Measurements from ENCODE around the gene TSPAN18.

The TSPAN18 gene

DNA sequence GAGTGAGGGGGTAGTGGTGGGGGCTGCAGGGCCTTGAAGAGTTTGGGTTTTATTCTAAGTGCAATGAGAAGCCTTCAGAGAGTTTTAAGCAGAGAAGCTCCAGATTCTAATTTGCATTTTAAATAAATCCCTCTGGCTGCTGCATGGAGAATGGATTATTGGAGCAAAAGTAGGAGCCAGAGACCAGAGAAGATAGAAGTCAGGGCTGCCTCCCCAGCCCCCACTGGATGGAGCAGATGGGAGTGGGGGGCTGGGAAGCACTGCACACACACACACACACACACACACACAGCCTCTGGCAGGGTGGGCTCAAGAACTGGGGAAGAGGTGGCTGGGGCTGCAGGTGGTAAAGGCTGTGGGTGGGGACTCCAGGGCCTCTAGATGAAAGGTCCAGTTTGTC, 75.6 kb downstream of the TSPAN18 start:
- no peak overlapping the region for H3K4me3 ChIP-seq (ENCODE audit: low read depth, low read length)
- no peak for DNase-seq (ENCODE audit: low read depth)
- in situ Hi-C loops (cut with HindIII; ENCODE audit: low sequenced_read_pairs) = no loop called here
- TF ChIP-seq, protein P1, sequence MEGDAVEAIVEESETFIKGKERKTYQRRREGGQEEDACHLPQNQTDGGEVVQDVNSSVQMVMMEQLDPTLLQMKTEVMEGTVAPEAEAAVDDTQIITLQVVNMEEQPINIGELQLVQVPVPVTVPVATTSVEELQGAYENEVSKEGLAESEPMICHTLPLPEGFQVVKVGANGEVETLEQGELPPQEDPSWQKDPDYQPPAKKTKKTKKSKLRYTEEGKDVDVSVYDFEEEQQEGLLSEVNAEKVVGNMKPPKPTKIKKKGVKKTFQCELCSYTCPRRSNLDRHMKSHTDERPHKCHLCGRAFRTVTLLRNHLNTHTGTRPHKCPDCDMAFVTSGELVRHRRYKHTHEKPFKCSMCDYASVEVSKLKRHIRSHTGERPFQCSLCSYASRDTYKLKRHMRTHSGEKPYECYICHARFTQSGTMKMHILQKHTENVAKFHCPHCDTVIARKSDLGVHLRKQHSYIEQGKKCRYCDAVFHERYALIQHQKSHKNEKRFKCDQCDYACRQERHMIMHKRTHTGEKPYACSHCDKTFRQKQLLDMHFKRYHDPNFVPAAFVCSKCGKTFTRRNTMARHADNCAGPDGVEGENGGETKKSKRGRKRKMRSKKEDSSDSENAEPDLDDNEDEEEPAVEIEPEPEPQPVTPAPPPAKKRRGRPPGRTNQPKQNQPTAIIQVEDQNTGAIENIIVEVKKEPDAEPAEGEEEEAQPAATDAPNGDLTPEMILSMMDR (IDR thresholded peaks at IDR 0.05; ENCODE audit: low read depth, low read length, missing control alignments) = no peak

DNA sequence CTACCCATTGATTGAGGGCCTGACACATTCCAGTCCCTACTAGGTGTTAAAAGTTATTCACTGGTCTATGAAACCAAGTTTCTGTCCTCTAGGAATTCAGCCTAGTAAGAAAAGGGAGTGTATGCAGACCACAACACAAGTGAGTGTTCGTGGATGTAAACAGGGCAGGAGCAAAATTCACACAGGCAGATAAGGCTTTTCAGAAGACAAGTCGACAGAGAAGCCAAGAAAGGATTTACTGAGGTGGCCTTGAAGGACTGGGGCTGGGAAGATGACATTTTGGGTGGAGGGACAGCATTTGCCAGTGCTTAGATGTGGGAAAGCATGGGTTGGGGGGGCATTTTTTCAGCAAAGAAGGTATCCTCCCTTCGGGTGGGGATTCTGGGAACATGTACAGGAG, 76.2 kb downstream of the TSPAN18 start:
- DNase-seq (ENCODE audit: low read depth) = no peak
- H3K4me3 ChIP-seq (ENCODE audit: low read depth, low read length) = no peak overlapping the region
- TF ChIP-seq, protein P1 (IDR thresholded peaks at IDR 0.05; ENCODE audit: low read depth, low read length, missing control alignments) = no peak
- in situ Hi-C loops (cut with HindIII; ENCODE audit: low sequenced_read_pairs) = no loop called here

DNA sequence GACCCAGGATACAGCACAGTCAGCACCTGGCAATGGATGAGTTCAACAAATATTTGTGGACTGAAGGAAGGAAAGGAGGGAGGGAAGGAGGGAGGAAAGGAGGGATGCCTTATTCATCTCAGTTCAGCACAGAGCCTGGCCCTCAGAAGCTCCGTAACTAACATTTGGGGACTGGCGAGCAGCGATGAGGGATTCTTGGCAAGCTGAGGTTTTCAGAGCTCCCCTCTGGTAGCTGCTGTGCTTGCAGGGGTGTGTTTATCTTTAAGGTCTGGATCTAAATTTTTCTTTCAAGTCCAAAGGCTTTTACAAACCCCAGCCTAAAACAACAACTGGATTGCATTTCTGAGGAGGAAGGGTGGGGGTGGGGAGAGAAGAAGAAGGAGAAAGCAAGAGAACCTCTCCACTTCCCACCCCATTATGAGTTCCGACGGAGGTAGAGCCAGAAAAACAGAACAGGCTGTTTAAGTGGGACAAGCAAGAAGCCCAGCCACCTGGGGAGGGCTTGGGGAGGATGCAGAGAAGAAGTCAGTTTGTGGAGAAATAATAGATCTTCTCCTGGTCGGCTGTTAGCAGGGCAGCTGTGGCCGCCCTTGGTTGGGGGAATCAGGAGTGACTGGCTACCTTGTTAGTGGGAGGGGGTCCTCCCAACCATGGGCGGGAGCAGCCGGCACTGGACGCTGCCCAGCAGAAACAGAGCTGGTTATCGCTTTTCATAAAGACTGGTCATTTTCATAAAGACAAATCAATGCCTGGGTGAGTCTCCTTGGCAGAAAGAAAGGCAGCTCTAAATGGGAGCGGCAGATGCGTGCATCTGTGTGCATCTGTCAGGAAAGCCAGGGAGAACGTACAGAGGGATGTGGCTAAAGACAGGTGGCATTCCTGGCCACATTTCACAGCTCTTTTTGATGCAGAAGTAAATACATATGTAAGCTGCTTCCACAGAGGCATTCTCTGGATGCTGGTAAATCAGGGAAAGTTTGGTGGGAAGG, 78.0 kb downstream of the TSPAN18 start:
- DNase-seq (ENCODE audit: low read depth) = no peak
- H3K4me3 ChIP-seq (ENCODE audit: low read depth, low read length) = no peak overlapping the region
- in situ Hi-C loops (cut with HindIII; ENCODE audit: low sequenced_read_pairs) = no loop called here
- TF ChIP-seq, protein P1 (IDR thresholded peaks at IDR 0.05; ENCODE audit: low read depth, low read length, missing control alignments) = no peak

DNA sequence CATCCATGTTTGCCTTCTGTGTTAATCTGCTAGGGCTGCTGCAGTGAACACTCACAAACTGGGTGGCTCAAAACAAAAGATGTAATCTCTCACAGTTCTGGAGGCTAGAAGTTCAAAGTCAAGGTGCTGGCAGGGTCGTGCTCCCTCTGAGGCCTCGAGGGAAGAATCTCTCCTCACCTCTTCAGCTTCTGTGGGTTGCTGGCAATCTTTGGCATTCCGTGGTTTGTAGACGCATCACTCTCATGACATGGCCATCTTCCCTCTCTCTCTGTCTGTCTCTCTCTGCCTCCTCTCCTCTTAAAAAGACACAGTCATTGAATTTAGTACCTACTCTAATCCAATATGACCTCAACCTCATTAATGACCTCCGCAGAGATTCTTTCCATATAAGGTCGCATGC, 78.8 kb downstream of the TSPAN18 start:
- in situ Hi-C loops (cut with HindIII; ENCODE audit: low sequenced_read_pairs) = no loop called here
- TF ChIP-seq, protein P1 (IDR thresholded peaks at IDR 0.05; ENCODE audit: low read depth, low read length, missing control alignments) = no peak
- DNase-seq (ENCODE audit: low read depth) = no peak
- no peak overlapping the region for H3K4me3 ChIP-seq (ENCODE audit: low read depth, low read length)

DNA sequence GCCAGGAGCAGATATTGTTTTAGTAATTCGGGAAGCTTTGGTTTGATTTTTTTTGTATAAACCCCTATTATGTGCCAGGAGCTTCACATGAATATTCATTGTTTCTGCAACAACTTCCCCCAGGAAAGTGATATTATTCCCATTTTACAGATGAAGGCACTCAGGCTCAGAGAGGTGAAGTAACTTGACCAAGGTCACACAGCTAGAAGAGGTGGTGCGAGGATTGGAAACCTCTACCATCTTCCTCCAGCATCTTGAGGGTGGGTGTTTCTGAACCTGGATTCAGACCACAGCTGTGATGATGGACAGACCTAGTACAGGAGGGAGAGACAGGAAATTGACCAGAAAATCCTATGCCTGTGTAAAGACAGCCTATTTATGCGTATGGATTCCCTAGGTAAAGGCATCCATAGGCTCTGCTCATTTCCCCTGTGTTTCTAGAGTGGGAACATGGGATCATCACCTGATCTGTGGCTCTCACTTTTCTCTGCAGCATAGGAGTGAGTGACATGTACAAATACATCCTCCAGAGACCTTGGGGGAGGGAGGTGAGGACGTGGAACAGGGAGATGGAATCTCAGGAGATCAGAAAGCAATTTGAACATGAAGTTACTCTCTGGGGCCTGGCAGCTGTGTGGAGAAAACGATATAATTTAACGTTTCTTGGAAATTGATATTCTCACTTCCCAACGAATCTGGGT, 81.4 kb downstream of the TSPAN18 start:
- DNase-seq (ENCODE audit: low read depth) = no peak
- no peak overlapping the region for H3K4me3 ChIP-seq (ENCODE audit: low read depth, low read length)
- in situ Hi-C loops (cut with HindIII; ENCODE audit: low sequenced_read_pairs) = no loop called here
- TF ChIP-seq, protein P1 (IDR thresholded peaks at IDR 0.05; ENCODE audit: low read depth, low read length, missing control alignments) = no peak

DNA sequence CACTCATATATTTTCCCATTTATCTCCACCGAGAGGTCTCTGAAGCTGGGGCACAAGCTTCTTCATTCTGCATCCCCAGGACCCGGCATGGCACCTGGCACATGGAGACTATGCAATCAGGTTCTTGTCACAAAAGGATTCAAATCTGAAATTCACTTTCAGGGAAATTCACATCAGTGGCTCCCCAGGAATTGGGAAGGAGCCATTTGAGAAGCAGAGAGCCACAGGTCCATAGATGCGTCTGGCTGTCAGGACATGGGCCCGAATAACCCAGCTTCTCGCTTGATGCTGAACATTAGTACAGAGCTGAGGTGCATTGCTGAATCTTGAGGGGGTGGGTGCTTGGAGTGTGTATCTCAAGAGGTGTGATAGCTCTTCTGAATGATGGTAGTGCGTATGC, 82.5 kb downstream of the TSPAN18 start:
- TF ChIP-seq, protein P1 (IDR thresholded peaks at IDR 0.05; ENCODE audit: low read depth, low read length, missing control alignments) = no peak
- no peak overlapping the region for H3K4me3 ChIP-seq (ENCODE audit: low read depth, low read length)
- in situ Hi-C loops (cut with HindIII; ENCODE audit: low sequenced_read_pairs) = no loop called here
- no peak for DNase-seq (ENCODE audit: low read depth)
